BLaER1 (cell line): Measurements from ENCODE around the gene CEACAM3.

ENCODE experiments used
- H3K27ac ChIP-seq: shearing (Covaris generic); formaldehyde crosslinking; 2 replicates; pipeline ENCODE4 v1.8.1; 2022
- H3K27me3 ChIP-seq: shearing (Covaris generic); formaldehyde crosslinking; 2 replicates; pipeline ENCODE4 v1.8.1; 2022
- H3K36me3 ChIP-seq: shearing (Covaris generic); formaldehyde crosslinking; 2 replicates; pipeline ENCODE4 v1.8.1; 2022
- H3K4me1 ChIP-seq: shearing (Covaris generic); formaldehyde crosslinking; 2 replicates; pipeline ENCODE4 v1.8.1; 2022
- H3K4me2 ChIP-seq: shearing (Covaris generic); formaldehyde crosslinking; 2 replicates; pipeline ENCODE4 v1.8.1; 2022
- H3K4me3 ChIP-seq: shearing (Covaris generic); formaldehyde crosslinking; 2 replicates; pipeline ENCODE4 v1.8.1; 2022
- H3K9ac ChIP-seq: shearing (Covaris generic); formaldehyde crosslinking; 2 replicates; pipeline ENCODE4 v1.8.1; 2022
- H3K9me3 ChIP-seq: shearing (Covaris generic); formaldehyde crosslinking; 2 replicates; pipeline ENCODE4 v1.8.1; 2022
- H4K20me1 ChIP-seq: shearing (Covaris generic); formaldehyde crosslinking; 2 replicates; pipeline ENCODE4 v1.8.1; 2022
- Cebpa-rat ChIP-seq: shearing (Covaris generic); IDR thresholded peaks from 2 replicates; pipeline ENCODE4 v1.8.1; 2022

CEACAM3 gene

DNA sequence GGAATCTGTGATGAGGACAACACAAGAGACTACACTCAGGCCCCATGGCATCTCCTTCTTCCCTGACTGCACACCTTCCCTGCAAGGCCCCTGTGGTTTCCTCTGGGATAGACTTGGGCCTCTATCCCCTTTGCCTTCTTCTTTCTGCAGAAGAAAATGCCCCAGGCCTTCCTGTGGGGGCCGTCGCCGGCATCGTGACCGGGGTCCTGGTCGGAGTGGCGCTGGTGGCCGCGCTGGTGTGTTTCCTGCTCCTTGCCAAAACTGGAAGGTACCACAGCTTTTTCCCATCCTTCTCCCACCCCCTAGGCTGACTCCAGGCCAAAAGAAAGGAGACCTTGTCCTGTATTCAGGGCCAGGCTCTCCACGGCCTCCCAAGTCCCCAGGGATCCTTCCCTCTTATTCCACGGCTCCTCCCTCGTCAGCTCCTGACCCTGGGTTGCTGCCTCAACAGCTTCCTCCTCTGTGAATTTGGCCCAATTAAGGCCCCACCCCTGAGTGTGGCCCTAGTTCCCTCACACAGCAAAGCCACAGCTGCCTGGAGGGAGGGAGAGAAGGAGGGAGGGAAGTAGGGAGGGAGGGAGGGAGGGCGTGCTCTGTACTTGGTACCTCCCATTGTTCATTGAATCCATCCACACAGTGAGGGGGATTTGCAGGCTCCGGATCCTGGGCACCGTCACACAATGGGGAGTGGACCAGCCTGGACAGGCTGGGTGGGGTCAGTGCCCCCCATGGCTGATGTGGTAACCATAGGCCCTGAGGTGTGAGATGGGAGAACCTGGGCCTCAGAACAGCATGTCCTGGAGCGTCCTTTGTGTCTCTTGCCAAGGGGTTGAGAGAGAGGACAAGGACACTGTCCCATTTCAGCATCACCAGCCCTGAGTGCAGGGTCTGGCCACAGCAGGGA lies 12.5 kb downstream of the CEACAM3 start:
- Histone ChIP-seq H3K4me2 (peak overlapping the region; percentile 92), H3K9ac (no peak overlapping the region), H3K27ac (peak overlapping the region; percentile 85; the same call in 1 of the 2 replicates), H3K36me3 (no peaks in the 10 kb centered on the region), H3K4me3 (no peak overlapping the region), H3K9me3 (no peaks in the 10 kb centered on the region), H4K20me1 (no peaks in the 10 kb centered on the region), H3K27me3 (no peaks in the 10 kb centered on the region), H3K4me1 (peaks cover 59% of the 10 kb centered on the region)
- no peak for TF ChIP-seq Cebpa-rat

DNA sequence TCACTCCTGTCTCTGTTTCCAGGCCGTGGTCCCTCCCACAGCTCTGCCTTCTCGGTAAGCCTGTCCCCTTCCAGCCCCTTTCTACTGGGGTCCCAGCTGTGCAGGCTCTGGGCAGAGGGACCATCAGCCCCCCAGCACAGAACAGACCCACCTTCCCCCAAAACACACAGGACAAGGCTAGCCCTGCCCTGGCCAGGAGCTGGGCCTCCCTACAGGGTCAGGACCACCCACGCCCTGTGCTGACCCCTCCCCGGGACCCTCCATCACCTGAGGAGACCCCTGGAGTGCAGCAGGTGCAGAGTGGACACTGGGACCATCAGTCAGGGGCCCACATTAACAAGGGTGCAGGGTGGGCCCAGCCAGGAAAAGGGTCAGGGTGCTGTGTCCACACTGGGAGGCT lies 13.9 kb downstream of the CEACAM3 start:
- Histone ChIP-seq H3K9me3 (no peaks in the 10 kb centered on the region), H3K9ac (peak overlapping the region; percentile 54), H3K4me3 (peak overlapping the region; percentile 55), H3K4me1 (peaks cover 66% of the 10 kb centered on the region), H3K27me3 (no peaks in the 10 kb centered on the region), H4K20me1 (no peaks in the 10 kb centered on the region), H3K4me2 (peak overlapping the region; percentile 92), H3K27ac (peak overlapping the region; percentile 85), H3K36me3 (no peaks in the 10 kb centered on the region)
- TF ChIP-seq Cebpa-rat: no peak

DNA sequence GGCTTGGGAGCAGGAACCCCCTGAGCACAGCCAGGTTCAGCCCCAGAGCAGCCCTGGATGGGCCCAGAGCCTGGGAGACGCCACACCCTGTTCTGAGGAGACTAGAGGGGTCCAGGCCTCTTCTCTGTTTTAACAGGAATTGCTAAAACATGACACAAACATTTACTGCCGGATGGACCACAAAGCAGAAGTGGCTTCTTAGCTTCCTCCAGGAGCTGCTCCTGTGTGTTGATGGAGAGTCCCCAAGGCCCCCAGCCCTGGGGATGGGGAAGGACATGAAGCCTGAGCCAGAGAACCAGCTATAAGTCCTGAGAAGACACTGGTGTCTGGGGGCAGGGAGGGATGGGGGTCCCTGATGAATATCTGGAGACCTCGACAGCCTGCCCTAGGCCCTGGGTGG lies 14.6 kb downstream of the CEACAM3 start:
- Histone ChIP-seq H3K4me1 (peaks cover 68% of the 10 kb centered on the region), H4K20me1 (no peaks in the 10 kb centered on the region), H3K27ac (peak overlapping the region; percentile 85), H3K9me3 (no peaks in the 10 kb centered on the region), H3K4me2 (peak overlapping the region; percentile 92), H3K36me3 (no peaks in the 10 kb centered on the region), H3K27me3 (no peaks in the 10 kb centered on the region), H3K4me3 (peak overlapping the region; percentile 55), H3K9ac (peak overlapping the region; percentile 54)
- no peak for TF ChIP-seq Cebpa-rat

DNA sequence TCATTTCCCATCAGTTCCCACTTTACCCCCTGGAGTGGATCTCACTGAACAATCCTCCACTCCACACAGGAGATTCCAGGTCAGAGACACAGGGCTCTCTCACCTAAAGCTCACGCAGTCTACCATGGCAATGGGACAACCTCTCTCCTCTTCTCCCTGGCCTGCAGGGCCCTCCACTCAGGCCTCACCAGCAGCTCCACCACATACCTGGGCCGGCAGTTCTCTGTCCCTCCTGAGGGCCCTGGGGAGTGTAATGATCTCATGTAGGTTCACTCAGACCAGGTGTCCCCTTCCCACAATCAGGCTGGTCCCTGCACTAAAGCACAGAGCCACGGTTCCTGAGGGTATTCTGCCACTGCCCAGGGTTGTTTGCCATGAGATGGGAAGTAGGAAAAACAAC lies 15.6 kb downstream of the CEACAM3 start:
- Histone ChIP-seq H3K36me3 (no peaks in the 10 kb centered on the region), H3K9ac (no peak overlapping the region), H3K4me2 (peak overlapping the region; percentile 92), H3K4me1 (peaks cover 68% of the 10 kb centered on the region), H3K9me3 (no peaks in the 10 kb centered on the region), H3K27me3 (no peaks in the 10 kb centered on the region), H3K4me3 (no peak overlapping the region), H3K27ac (0 out of 2 replicates have a peak overlapping the region, but pooled peaks have one; percentile 85), H4K20me1 (no peaks in the 10 kb centered on the region)
- no peak for TF ChIP-seq Cebpa-rat

DNA sequence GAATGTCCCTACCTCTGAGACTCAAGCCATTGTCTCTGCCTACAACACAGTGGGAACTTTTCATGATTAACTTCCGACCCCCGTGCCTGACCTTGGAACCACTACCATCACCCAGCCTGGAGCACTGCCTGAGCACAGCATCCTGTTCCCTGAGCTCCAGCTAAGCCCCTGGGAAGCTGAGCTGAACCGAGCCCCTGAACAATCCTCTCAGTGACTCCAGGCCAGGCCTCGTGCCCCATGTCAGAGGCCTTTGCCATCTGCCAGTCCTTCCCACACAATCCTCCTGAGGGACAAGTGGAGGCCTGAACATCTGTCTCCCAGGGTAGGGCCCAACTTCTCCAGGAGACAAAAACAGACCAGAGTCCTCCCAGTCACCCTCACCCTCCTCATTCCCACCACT lies 17.5 kb downstream of the CEACAM3 start:
- H3K4me3 ChIP-seq: no peak overlapping the region
- no peak overlapping the region for H3K27ac ChIP-seq
- H3K9ac ChIP-seq: no peak overlapping the region
- no peaks in the 10 kb centered on the region for H3K27me3 ChIP-seq
- no peaks in the 10 kb centered on the region for H3K36me3 ChIP-seq
- peak overlapping the region; percentile 40 for H3K4me2 ChIP-seq
- peaks cover 59% of the 10 kb centered on the region for H3K4me1 ChIP-seq
- no peak for TF ChIP-seq Cebpa-rat
- no peaks in the 10 kb centered on the region for H3K9me3 ChIP-seq
- no peaks in the 10 kb centered on the region for H4K20me1 ChIP-seq

DNA sequence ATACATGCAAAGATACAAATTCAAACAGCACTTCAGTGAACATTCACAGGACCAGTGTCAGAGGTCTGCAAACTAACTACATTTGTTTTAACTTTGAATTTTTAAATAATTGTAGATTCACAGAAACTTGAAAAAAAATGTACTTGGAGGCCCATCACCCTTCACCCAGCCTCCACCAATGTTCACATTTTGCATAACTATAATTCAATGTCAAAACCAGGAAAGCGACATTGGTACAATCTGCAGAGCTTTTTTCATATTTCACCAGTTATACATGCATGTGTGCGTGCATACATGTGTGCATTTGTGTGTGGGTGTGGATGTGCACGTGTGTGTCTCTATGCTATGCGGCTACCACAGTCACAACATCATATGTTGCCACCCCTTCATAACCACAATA lies 18.9 kb downstream of the CEACAM3 start:
- Histone ChIP-seq H3K9me3 (no peaks in the 10 kb centered on the region), H4K20me1 (no peaks in the 10 kb centered on the region), H3K4me1 (peaks cover 45% of the 10 kb centered on the region), H3K9ac (no peak overlapping the region), H3K4me3 (no peak overlapping the region), H3K36me3 (no peaks in the 10 kb centered on the region), H3K27me3 (no peaks in the 10 kb centered on the region), H3K4me2 (peak overlapping the region; percentile 40; the same call in 1 of the 2 replicates), H3K27ac (no peak overlapping the region)
- TF ChIP-seq Cebpa-rat: no peak

DNA sequence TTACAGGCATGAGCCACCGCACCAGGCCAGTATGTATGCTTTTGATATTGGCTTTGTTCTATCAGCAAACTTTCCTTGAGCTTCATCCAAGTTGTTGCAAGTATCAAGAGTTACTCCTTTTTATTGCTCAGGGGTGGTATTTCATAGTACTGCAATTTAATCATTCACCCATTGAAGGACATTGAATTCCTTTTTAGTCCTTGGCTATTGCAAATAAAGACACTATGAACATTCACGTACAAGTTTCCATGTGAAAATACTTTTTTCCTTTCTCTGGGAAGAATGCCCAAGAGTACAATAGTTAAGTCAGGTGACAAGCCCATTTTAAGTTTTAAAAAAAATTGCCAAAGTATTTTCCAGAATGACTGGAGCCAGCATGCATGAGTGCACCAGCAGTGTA lies 20.4 kb downstream of the CEACAM3 start:
- no peaks in the 10 kb centered on the region for H3K36me3 ChIP-seq
- H3K27ac ChIP-seq: no peak overlapping the region
- H4K20me1 ChIP-seq: no peaks in the 10 kb centered on the region
- H3K4me1 ChIP-seq: peaks cover 31% of the 10 kb centered on the region
- no peaks in the 10 kb centered on the region for H3K27me3 ChIP-seq
- TF ChIP-seq Cebpa-rat: no peak
- no peaks in the 10 kb centered on the region for H3K9me3 ChIP-seq
- no peak overlapping the region for H3K4me3 ChIP-seq
- H3K9ac ChIP-seq: no peak overlapping the region
- H3K4me2 ChIP-seq: no peak overlapping the region

DNA sequence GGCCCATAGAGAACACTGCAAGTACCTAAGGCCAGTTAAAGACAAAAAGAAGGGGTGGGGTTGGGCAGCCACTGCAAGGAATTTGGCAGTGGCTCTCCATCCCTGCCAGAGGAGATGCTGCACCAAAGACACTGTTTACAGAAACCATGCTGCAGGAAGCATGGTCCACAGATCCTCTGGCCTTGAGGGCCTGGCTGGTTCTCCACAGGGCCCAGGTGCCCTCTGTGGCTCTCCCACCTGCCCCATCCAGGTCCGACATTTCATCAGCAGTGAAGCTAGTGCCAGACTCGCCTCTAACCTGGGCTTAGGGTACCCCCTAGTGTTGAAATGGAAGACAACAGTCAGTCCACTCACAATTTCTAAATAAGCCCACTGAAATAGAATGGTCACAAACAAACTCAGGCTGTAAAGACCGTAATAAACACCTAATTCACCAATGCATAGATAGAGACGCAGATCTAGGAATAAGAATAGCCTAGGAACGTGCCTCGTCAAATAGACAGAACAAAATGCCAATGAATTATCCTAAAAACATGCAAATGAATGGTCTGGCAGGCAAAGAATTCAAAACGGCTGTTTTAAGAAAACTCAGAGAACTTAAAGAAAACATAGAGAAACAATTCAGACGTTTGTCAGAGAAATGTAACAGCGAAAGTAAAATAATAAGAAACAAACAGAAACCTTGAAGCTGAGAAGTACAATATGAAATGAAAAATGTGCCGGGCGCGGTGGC lies 24.8 kb downstream of the CEACAM3 start:
- Histone ChIP-seq H3K9ac (no peak overlapping the region), H3K9me3 (no peaks in the 10 kb centered on the region), H4K20me1 (no peaks in the 10 kb centered on the region), H3K4me2 (no peak overlapping the region), H3K36me3 (no peaks in the 10 kb centered on the region), H3K27ac (no peak overlapping the region), H3K4me1 (no peaks in the 10 kb centered on the region), H3K27me3 (no peaks in the 10 kb centered on the region), H3K4me3 (no peak overlapping the region)
- no peak for TF ChIP-seq Cebpa-rat

DNA sequence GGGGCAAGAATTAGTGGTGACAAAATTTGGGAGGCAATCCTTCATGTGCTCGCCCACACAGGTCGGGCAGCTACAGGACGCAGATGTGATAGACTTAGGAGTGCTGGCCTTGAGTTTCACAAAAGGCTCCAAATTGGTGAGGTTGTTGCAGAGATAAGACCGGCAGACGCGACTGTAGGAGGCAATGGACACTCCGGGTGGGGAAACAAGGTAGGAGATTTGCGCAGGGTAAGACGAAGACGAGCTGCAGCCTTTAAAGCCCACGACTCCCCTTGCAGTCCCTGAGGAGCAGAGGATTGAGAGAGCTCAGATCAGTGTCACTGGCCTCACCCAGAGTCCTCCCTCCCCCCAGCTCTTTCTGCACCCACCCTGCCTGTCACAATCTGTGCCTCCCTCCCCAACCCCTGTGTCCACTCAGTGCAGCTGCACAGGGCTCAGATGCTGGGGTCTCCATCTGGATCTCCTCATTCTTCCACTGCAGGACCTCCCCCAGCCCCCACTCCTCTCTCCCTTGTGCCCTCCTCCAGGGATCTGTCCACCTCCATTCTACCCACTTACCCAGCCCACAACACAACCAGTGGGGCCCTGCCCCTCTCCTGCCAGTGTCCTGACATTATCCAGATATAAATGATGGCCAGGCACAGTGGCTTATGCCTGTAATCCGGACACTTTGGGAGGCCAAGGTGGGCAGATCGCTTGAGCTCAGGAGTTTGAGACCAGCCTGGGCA lies 41.8 kb downstream of the CEACAM3 start:
- Histone ChIP-seq H4K20me1 (no peaks in the 10 kb centered on the region), H3K4me3 (no peak overlapping the region), H3K36me3 (no peaks in the 10 kb centered on the region), H3K4me1 (peaks cover 9% of the 10 kb centered on the region), H3K9me3 (no peaks in the 10 kb centered on the region), H3K27me3 (no peaks in the 10 kb centered on the region), H3K27ac (no peak overlapping the region), H3K9ac (no peak overlapping the region), H3K4me2 (no peak overlapping the region)
- TF ChIP-seq Cebpa-rat: no peak
